SU-DHL-6 (cell line): ENCODE results near the gene NEU3.
"Not testable (repeated sequence)": the region's sequence is repeated elsewhere in the genome, so short reads cannot be mapped to it uniquely, and the experiment has no call there.

Experiments
- H2AFZ ChIP-seq: fragments of 200-600 bp; sonication (generic); 2 replicates; pipeline ENCODE4 v1.6.1; 2014; ENCODE audit warnings: low read depth, mild to moderate bottlenecking, moderate library complexity, mixed read lengths, antibody characterized with exemption, low read length; ENCODE audit not compliant: severe bottlenecking
- H3F3A ChIP-seq: fragments of 200-600 bp; shearing (Covaris generic); 2 replicates; pipeline ENCODE4 v1.6.0; 2016; ENCODE audit warnings: antibody characterized with exemption, mild to moderate bottlenecking; ENCODE audit not compliant: insufficient read depth
- H3K27ac ChIP-seq: fragments of 200-600 bp; sonication (generic); 2 replicates; pipeline ENCODE4 v1.5.1; 2016; ENCODE audit warnings: low read depth, mild to moderate bottlenecking, low read length, moderate library complexity, mixed read lengths
- H3K27me3 ChIP-seq: fragments of 200-600 bp; sonication (generic), shearing (Covaris generic); 2 replicates; pipeline ENCODE4 v1.6.0; 2014; ENCODE audit warnings: mild to moderate bottlenecking, low read length
- H3K36me3 ChIP-seq: fragments of 200-600 bp; sonication (generic); 2 replicates; pipeline ENCODE4 v1.6.1; 2014; ENCODE audit warnings: mild to moderate bottlenecking, low read length, mixed read lengths
- H3K4me2 ChIP-seq: fragments of 300-600, 200-600 bp; shearing (Covaris generic), sonication (generic); 2 replicates; pipeline ENCODE4 v1.6.0; 2014; ENCODE audit warnings: low read length, low read depth, mild to moderate bottlenecking; ENCODE audit not compliant: poor library complexity, severe bottlenecking
- H3K4me3 ChIP-seq: fragments of 200-600 bp; sonication (generic); 2 replicates; pipeline ENCODE4 v1.5.1; 2014; ENCODE audit warnings: antibody characterized with exemption, low read length, mild to moderate bottlenecking, mixed read lengths; ENCODE audit not compliant: insufficient read depth, poor library complexity, severe bottlenecking
- H3K79me2 ChIP-seq: fragments of 200-600 bp; sonication (generic); 2 replicates; pipeline ENCODE4 v1.6.1; 2014; ENCODE audit warnings: mild to moderate bottlenecking, low read length, moderate library complexity; ENCODE audit not compliant: insufficient read depth
- H3K9ac ChIP-seq: fragments of 200-600 bp; sonication (generic); 2 replicates; pipeline ENCODE4 v1.7.0; 2014; ENCODE audit warnings: mild to moderate bottlenecking, low read length
- H3K9me2 ChIP-seq: fragments of 200-600 bp; sonication (generic); replicated peaks from 2 replicates; pipeline ENCODE4 v1.6.1; 2014; ENCODE audit warnings: low read length; ENCODE audit not compliant: insufficient read depth
- H3K9me3 ChIP-seq: fragments of 200-600 bp; sonication (generic); 2 replicates; pipeline ENCODE4 v1.6.1; 2014; ENCODE audit warnings: low read length, mixed read lengths; ENCODE audit not compliant: insufficient read depth
- H4K20me1 ChIP-seq: fragments of 200-600 bp; sonication (generic); 2 replicates; pipeline ENCODE4 v1.6.1; 2014; ENCODE audit warnings: low read depth, mild to moderate bottlenecking, antibody characterized with exemption, low read length, moderate library complexity, mixed read lengths
- CTCF ChIP-seq: fragments of 200-600 bp; sonication (generic); IDR thresholded peaks from one replicate; pipeline ENCODE4 v1.5.1; 2017; ENCODE audit warnings: antibody characterized with exemption, mild to moderate bottlenecking, low read length, moderate library complexity; ENCODE audit not compliant: insufficient read depth, poor library complexity, severe bottlenecking
- EZH2phosphoT487 ChIP-seq: fragments of 200-600 bp; sonication (generic), shearing (Covaris generic); conservative IDR thresholded peaks from 2 replicates; pipeline ENCODE4 v1.6.1; 2018; ENCODE audit warnings: mild to moderate bottlenecking, antibody characterized with exemption, low read length, moderate library complexity, mixed read lengths

NEU3 gene

GRCh38 chr11:74984070-74984469, 4.7 kb upstream of the NEU3 start:
- no peak overlapping the region for H3K4me2 ChIP-seq
- TF ChIP-seq CTCF (no peak), EZH2phosphoT487 (no peak)
- no peak overlapping the region for H3K4me3 ChIP-seq
- no peaks in the 10 kb centered on the region for H3K9me2 ChIP-seq
- H3K36me3 ChIP-seq, result peaks cover 3% of the 10 kb centered on the region; the same call in 1 of the 2 replicates
- no peak overlapping the region for H3K27ac ChIP-seq
- no peak overlapping the region for H3K9ac ChIP-seq
- peaks cover 3% of the 10 kb centered on the region for H3K79me2 ChIP-seq
- peaks cover 23% of the 10 kb centered on the region for H3F3A ChIP-seq
- no peaks in the 10 kb centered on the region for H3K27me3 ChIP-seq
- H3K9me3 ChIP-seq, result no peaks in the 10 kb centered on the region
- no peak overlapping the region for H2AFZ ChIP-seq
- H4K20me1 ChIP-seq, result no peaks in the 10 kb centered on the region

- Histone ChIP-seq H3K4me2 (no peak overlapping the region), H3K4me3 (no peak overlapping the region), H3F3A (peaks cover 23% of the 10 kb centered on the region), H3K9me3 (no peaks in the 10 kb centered on the region), H3K36me3 (no peaks in the 10 kb centered on the region), H3K27ac (no peak overlapping the region), H3K9me2 (no peaks in the 10 kb centered on the region), H3K27me3 (no peaks in the 10 kb centered on the region), H3K79me2 (peaks cover 9% of the 10 kb centered on the region), H2AFZ (no peak overlapping the region), H4K20me1 (no peaks in the 10 kb centered on the region), H3K9ac (no peak overlapping the region)
- no peak for TF ChIP-seq EZH2phosphoT487
- no peak for TF ChIP-seq CTCF
These were observed 4.0 kb upstream of the NEU3 start for GRCh38 chr11:74984730-74985129.

GRCh38 chr11:74989260-74989638, 516 bp downstream of the NEU3 start:
- H3K9ac ChIP-seq, result peak overlapping the region; percentile 94
- peaks cover 23% of the 10 kb centered on the region for H3F3A ChIP-seq
- no peaks in the 10 kb centered on the region for H4K20me1 ChIP-seq
- H3K36me3 ChIP-seq, result no peaks in the 10 kb centered on the region
- H2AFZ ChIP-seq, result peak overlapping the region; percentile 91
- peak overlapping the region; percentile 80 for H3K4me2 ChIP-seq
- H3K27me3 ChIP-seq, result no peaks in the 10 kb centered on the region
- TF ChIP-seq EZH2phosphoT487, result no peak
- TF ChIP-seq CTCF, result no peak
- peak overlapping the region; percentile 73 for H3K27ac ChIP-seq
- no peaks in the 10 kb centered on the region for H3K9me3 ChIP-seq
- H3K4me3 ChIP-seq, result peak overlapping the region; percentile 89
- H3K79me2 ChIP-seq, result peaks cover 39% of the 10 kb centered on the region
- no peaks in the 10 kb centered on the region for H3K9me2 ChIP-seq

- H3K9me2 ChIP-seq, H3K27ac ChIP-seq, H2AFZ ChIP-seq, H3K36me3 ChIP-seq, H3K27me3 ChIP-seq, H3K9me3 ChIP-seq, H4K20me1 ChIP-seq: not testable (repeated sequence)
- Histone ChIP-seq H3F3A (peaks cover 18% of the 10 kb centered on the region), H3K4me3 (peak overlapping the region; percentile 89), H3K9ac (peak overlapping the region; percentile 94), H3K4me2 (peak overlapping the region; percentile 80), H3K79me2 (peaks cover 39% of the 10 kb centered on the region)
These were observed 1.4 kb downstream of the NEU3 start for GRCh38 chr11:74990150-74990549.
